DOHH2 (cell line): ENCODE measurements around the gene DLG5.

Experiments
- CTCF ChIP-seq: fragments of 200-600 bp; sonication (generic); IDR thresholded peaks from one replicate; pipeline ENCODE4 v1.5.1; 2014; ENCODE audit warnings: antibody characterized with exemption, mild to moderate bottlenecking, low read depth, low read length; ENCODE audit not compliant: poor library complexity, severe bottlenecking
- EZH2phosphoT487 ChIP-seq: fragments of 200-600 bp; sonication (generic); IDR thresholded peaks from 2 replicates; pipeline ENCODE4 v1.6.1; 2017; ENCODE audit warnings: borderline replicate concordance, mild to moderate bottlenecking, antibody characterized with exemption, low read length, moderate library complexity, mixed read lengths

- TF ChIP-seq CTCF (no peak), EZH2phosphoT487 (no peak)
These were observed 4.5 kb downstream of the DLG5 start for GRCh38 chr10:77922055-77922454.
